ENCODE measurements around the gene SAXO1.

DNA sequence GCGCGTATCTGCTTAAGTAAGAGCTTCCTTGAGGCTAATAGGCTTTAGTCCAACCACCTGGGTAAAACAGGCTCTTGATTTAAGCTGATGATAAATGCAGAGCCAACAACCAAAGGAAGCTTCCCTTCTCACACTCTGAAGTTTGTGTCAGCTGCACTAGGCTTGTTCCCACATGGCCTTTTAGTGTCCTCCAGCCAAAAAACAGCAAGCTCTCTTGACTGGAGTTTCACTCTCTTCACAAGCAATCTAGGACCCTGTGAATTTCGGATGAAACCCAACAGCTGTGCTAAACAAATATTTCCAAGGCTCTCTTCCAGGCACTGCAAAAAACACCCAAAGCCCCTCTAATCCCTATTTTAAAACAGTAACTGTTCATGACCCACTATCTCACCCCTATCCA, 63.9 kb downstream of the SAXO1 start:
- TF ChIP-seq EZH2 (IDR thresholded peaks at IDR 0.05; ENCODE audit: low read depth), result no peak
- TF ChIP-seq, protein P1, sequence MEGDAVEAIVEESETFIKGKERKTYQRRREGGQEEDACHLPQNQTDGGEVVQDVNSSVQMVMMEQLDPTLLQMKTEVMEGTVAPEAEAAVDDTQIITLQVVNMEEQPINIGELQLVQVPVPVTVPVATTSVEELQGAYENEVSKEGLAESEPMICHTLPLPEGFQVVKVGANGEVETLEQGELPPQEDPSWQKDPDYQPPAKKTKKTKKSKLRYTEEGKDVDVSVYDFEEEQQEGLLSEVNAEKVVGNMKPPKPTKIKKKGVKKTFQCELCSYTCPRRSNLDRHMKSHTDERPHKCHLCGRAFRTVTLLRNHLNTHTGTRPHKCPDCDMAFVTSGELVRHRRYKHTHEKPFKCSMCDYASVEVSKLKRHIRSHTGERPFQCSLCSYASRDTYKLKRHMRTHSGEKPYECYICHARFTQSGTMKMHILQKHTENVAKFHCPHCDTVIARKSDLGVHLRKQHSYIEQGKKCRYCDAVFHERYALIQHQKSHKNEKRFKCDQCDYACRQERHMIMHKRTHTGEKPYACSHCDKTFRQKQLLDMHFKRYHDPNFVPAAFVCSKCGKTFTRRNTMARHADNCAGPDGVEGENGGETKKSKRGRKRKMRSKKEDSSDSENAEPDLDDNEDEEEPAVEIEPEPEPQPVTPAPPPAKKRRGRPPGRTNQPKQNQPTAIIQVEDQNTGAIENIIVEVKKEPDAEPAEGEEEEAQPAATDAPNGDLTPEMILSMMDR (conservative IDR thresholded peaks at IDR 0.05), result no peak
